NK-92 (cell line): ENCODE data around the gene TNS1.

Experiments
- DNase-seq: peaks from one replicate; lab custom pipeline; 2025; ENCODE audit not compliant: unreplicated experiment; lab: John Stamatoyannopoulos, UW

The TNS1 gene

GRCh38 chr2:217856159-217856558, 146.6 kb downstream of the TNS1 start:
- DNase-seq, result no peak

GRCh38 chr2:217854684-217855420, 147.9 kb downstream of the TNS1 start:
- no peak for DNase-seq

- DNase-seq, result no peak
Measured at GRCh38 chr2:217853961-217854360, 148.8 kb downstream of the TNS1 start.

- no peak for DNase-seq
Measured at GRCh38 chr2:217853301-217853881, 149.4 kb downstream of the TNS1 start.

- no peak for DNase-seq
Measured at GRCh38 chr2:217852555-217853211, 150.1 kb downstream of the TNS1 start.

GRCh38 chr2:217851191-217852020, 151.4 kb downstream of the TNS1 start:
- DNase-seq, result no peak

- no peak for DNase-seq
Measured at GRCh38 chr2:217849154-217849975, 153.4 kb downstream of the TNS1 start.

GRCh38 chr2:217848351-217848957, 154.3 kb downstream of the TNS1 start:
- DNase-seq, result no peak

GRCh38 chr2:217847552-217848350, 155.0 kb downstream of the TNS1 start:
- no peak for DNase-seq

- DNase-seq, result no peak
Measured at GRCh38 chr2:217847115-217847514, 155.7 kb downstream of the TNS1 start.

- no peak for DNase-seq
Measured at GRCh38 chr2:217846321-217846743, 156.5 kb downstream of the TNS1 start.

- no peak for DNase-seq
Measured at GRCh38 chr2:217845301-217845700, 157.5 kb downstream of the TNS1 start.

- DNase-seq, result no peak
Measured at GRCh38 chr2:217844696-217845095, 158.1 kb downstream of the TNS1 start.

GRCh38 chr2:217843324-217843723, 159.5 kb downstream of the TNS1 start:
- no peak for DNase-seq

- DNase-seq, result no peak
Measured at GRCh38 chr2:217842017-217842416, 160.8 kb downstream of the TNS1 start.

- no peak for DNase-seq
Measured at GRCh38 chr2:217840522-217840921, 162.3 kb downstream of the TNS1 start.

GRCh38 chr2:217839750-217840107, 163.1 kb downstream of the TNS1 start:
- DNase-seq, result no peak

GRCh38 chr2:217839073-217839749, 163.6 kb downstream of the TNS1 start:
- no peak for DNase-seq

- no peak for DNase-seq
Measured at GRCh38 chr2:217838409-217838831, 164.4 kb downstream of the TNS1 start.
